Stimulated activated CD4-positive, alpha-beta T cell treated with anti-CD3 and anti-CD28 coated beads, TNF-alpha, amount 100 ng/mL, for 4 hours (primary cell): ENCODE measurements around the gene CD109.
"Not testable (repeated sequence)": the region's sequence is repeated elsewhere in the genome, so short reads cannot be mapped to it uniquely, and the experiment has no call there.

Source experiments
- DNase-seq, 3 experiments: peaks; one replicate each; pipeline ENCODE4 v3.0.0-alpha.2; 2020; ENCODE audit warnings: low read depth in 3 of 3

The CD109 gene

GRCh38 chr6:73688351-73688750, 7.7 kb upstream of the CD109 start:
- DNase-seq = no peak

- DNase-seq = no peak
Observed at GRCh38 chr6:73690056-73690455, 5.9 kb upstream of the CD109 start.

GRCh38 chr6:73691512-73691911, 4.5 kb upstream of the CD109 start:
- no peak for DNase-seq

- no peak for DNase-seq
Observed at GRCh38 chr6:73694711-73695411, 1.1 kb upstream of the CD109 start.

- DNase-seq = no peak
Observed at GRCh38 chr6:73696966-73697655, 1.1 kb downstream of the CD109 start.

GRCh38 chr6:73699676-73700459, 3.9 kb downstream of the CD109 start:
- DNase-seq = no peak

GRCh38 chr6:73702444-73702843, 6.4 kb downstream of the CD109 start:
- no peak for DNase-seq

GRCh38 chr6:73703466-73703865, 7.5 kb downstream of the CD109 start:
- no peak for DNase-seq

- no peak for DNase-seq
Observed at GRCh38 chr6:73704260-73704659, 8.3 kb downstream of the CD109 start.

GRCh38 chr6:73704798-73705197, 8.8 kb downstream of the CD109 start:
- no peak for DNase-seq

- no peak for DNase-seq
Observed at GRCh38 chr6:73706971-73707370, 11.0 kb downstream of the CD109 start.

GRCh38 chr6:73710470-73710869, 14.5 kb downstream of the CD109 start:
- no peak for DNase-seq

GRCh38 chr6:73710948-73711347, 14.9 kb downstream of the CD109 start:
- no peak for DNase-seq

GRCh38 chr6:73712535-73713173, 16.7 kb downstream of the CD109 start:
- no peak for DNase-seq

- no peak for DNase-seq
Observed at GRCh38 chr6:73713426-73714147, 17.6 kb downstream of the CD109 start.

GRCh38 chr6:73715111-73715508, 19.1 kb downstream of the CD109 start:
- DNase-seq = not testable (repeated sequence)

GRCh38 chr6:73719046-73719445, 23.0 kb downstream of the CD109 start:
- no peak for DNase-seq

- no peak for DNase-seq
Observed at GRCh38 chr6:73722318-73723060, 26.5 kb downstream of the CD109 start.

- DNase-seq = not testable (repeated sequence)
Observed at GRCh38 chr6:73723480-73723879, 27.5 kb downstream of the CD109 start.

- DNase-seq = no peak
Observed at GRCh38 chr6:73724389-73724788, 28.4 kb downstream of the CD109 start.

GRCh38 chr6:73725192-73725591, 29.2 kb downstream of the CD109 start:
- DNase-seq = not testable (repeated sequence)
